Heart right ventricle (tissue), 12 donors: ENCODE data around the gene GANC. TPM values are rescaled to one million over a fixed set of nuclear protein-coding genes. Genes with fewer than 3 reads are reported as not detected.

Source experiments
- polyA plus RNA-seq, 2 donors: library from polyadenylated mRNA; stranded (reverse); fragments of 200-250 nt; gene quantifications; one replicate each; pipeline ENCODE4 v1.2.3, GENCODE V29; 2013
- total RNA-seq, 10 donors: library from RNA; stranded (reverse); fragmentation: NEBNext Ultra II Directional in 3 of 10; extraction: Animal tissue kit (Norgen Biotek cat#: 25700) in 3 of 10; gene quantifications; one replicate each; pipeline versions ENCODE4 v1.2.1 to v1.2.4, GENCODE V29; 2021 to 2023
- donor health status: ischemic (EF 13 %, LVEDD 7.1; RV severe dilation, severe dysfunction).
- donor health status: healthy with polysubstance abuse.
- donor health status: DM: no; HTN: yes; CAD: no.
- donor health status: DM: no; HTN: no; CAD: no.
- donor health status: ischemic (EF 25% LVEDD 6.9; RV normal size, moderate dysfunction).
- donor health status: ischemic (EF 25% LVEDD 5.7; RV mildly dilated, moderate dysfunction).
- donor health status: healthy.
- donor health status: nonischemic (EF 11% LVEDD 7.7; RV severe dilation, severe dysfunction).
- donor health status: DM: yes; HTN: yes; CAD: no.
- donor health status: PGD.
- donor health status: ischemic (EF 29% LVEDD 5.4; RV normal size, mild dysfunction).
- donor health status: nonischemic (EF 23%, LVEDD 6.1; RV moderate dilation, normal function).

The GANC gene
- total and polyA plus RNA-seq, 12 donors: 5.3 to 25.8 (median 17.6) TPM

Other genes with a start within 250 kb of the GANC start
- gene PLA2G4D, start 178.6 kb upstream of the GANC start, total RNA-seq: not detected
- gene PLA2G4D, start 178.6 kb upstream of the GANC start, polyA plus RNA-seq: not detected
- gene PLA2G4F, start 116.6 kb upstream of the GANC start, total RNA-seq: 10 to 100 TPM in 1 of 10 donors, 1 to 10 TPM in 7, under 1 TPM in 2; 0.38 to 13.8 (median 1.7) TPM
- 1 to 10 TPM in 1 of 2 donors, under 1 TPM in 1; 0.03 to 5.5 TPM for gene PLA2G4F, start 116.6 kb upstream of the GANC start, polyA plus RNA-seq
- 10 to 100 TPM; 34.8 to 55.0 (median 49.2) TPM for gene VPS39, start 64.9 kb upstream of the GANC start, total RNA-seq
- gene VPS39, start 64.9 kb upstream of the GANC start, polyA plus RNA-seq: 10 to 100 TPM; 24.9 to 33.9 TPM
- gene TMEM87A, start 232 bp downstream of the GANC start, total RNA-seq: 10 to 100 TPM; 17.5 to 25.9 (median 21.3) TPM
- 10 to 100 TPM; 10.3 to 15.4 TPM for gene TMEM87A, start 232 bp downstream of the GANC start, polyA plus RNA-seq
- gene CAPN3, start 86.3 kb downstream of the GANC start, total RNA-seq: 10 to 100 TPM in 1 of 10 donors, 1 to 10 TPM in 9; 2.6 to 10.6 (median 5.7) TPM
- gene CAPN3, start 86.3 kb downstream of the GANC start, polyA plus RNA-seq: 10 to 100 TPM in 1 of 2 donors, 1 to 10 TPM in 1; 2.7 to 33.9 TPM
- gene ZNF106, start 217.9 kb downstream of the GANC start, total RNA-seq: 100 to 1,000 TPM; 390 to 945 (median 812) TPM
- gene ZNF106, start 217.9 kb downstream of the GANC start, polyA plus RNA-seq: 10 to 100 TPM; 52.6 to 67.2 TPM
- gene SNAP23, start 222.4 kb downstream of the GANC start, total RNA-seq: 10 to 100 TPM; 26.7 to 64.8 (median 46.6) TPM
- 10 to 100 TPM; 24.8 to 87.9 TPM for gene SNAP23, start 222.4 kb downstream of the GANC start, polyA plus RNA-seq